Hematopoietic multipotent progenitor cell treated with erythropoietin and hydrocortisone succinate and interleukin-3 and kit ligand, for 6 days (in vitro differentiated cells): Measurements from ENCODE around the gene TTC6.

Experiments used
- DNase-seq: peaks from one replicate; pipeline ENCODE4 v3.0.0-alpha.2; 2015

TTC6 gene

GRCh38 chr14:37637341-37637740, 41.9 kb downstream of the TTC6 start:
- no peak for DNase-seq

DNA sequence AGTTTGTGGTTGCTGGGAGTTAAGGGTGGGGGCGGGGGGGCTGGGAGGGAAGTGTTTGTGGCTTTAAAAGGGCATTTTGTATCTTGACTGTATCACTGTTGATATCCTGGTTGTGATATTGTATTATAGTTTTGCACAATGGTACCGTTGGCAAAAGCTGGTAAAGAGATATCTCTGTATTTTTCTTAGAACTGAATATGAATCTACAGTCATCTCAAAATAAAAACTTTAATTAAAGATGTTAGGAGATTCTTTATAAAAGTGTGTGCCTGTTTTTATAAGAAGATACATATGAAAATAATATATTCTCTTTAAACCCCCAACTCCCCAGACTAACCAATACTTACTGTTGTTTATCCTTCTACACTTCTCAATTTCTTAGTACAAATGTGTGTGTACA, 43.2 kb downstream of the TTC6 start:
- no peak for DNase-seq

DNA sequence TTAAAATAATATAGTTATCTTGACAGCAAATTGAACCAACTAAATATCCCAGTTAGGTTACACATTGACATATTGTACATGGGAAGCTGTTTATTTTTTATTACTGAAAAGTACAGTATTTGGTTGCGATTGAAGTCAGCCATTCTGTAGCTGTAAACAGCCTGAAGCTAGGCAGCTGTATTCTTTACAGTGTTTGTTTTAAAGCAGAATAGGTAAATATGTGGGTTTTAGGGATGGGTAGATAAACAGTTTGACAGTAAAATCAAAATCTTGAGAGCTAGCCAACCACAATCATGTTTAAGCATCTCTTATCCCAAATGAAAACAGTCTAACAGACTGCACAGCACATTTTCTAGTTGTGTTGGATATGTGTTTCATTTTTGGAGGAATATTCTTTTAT, 45.7 kb downstream of the TTC6 start:
- no peak for DNase-seq

- no peak for DNase-seq
Observed at GRCh38 chr14:37642125-37642524, 46.7 kb downstream of the TTC6 start.

- DNase-seq = no peak
Observed at GRCh38 chr14:37643701-37644100, 48.3 kb downstream of the TTC6 start.
